NCI-H69 (cell line): ENCODE results near the gene HEATR5B.
"Not testable (repeated sequence)": the region's sequence is repeated elsewhere in the genome, so short reads cannot be mapped to it uniquely, and the experiment has no call there.

ENCODE experiments used
- DNase-seq: peaks from one replicate; lab custom pipeline; 2025; lab: John Stamatoyannopoulos, UW

The HEATR5B gene

GRCh38 chr2:36981911-36982310 lies 102.3 kb downstream of the HEATR5B start:
- no peak for DNase-seq

- DNase-seq = not testable (repeated sequence)
These were observed 105.2 kb downstream of the HEATR5B start for GRCh38 chr2:36979007-36979406.

GRCh38 chr2:36976065-36976464 lies 108.1 kb downstream of the HEATR5B start:
- no peak for DNase-seq

GRCh38 chr2:36975306-36975705 lies 108.9 kb downstream of the HEATR5B start:
- DNase-seq = no peak

GRCh38 chr2:36973320-36973719 lies 110.9 kb downstream of the HEATR5B start:
- no peak for DNase-seq

GRCh38 chr2:36971990-36972389 lies 112.2 kb downstream of the HEATR5B start:
- DNase-seq = no peak

GRCh38 chr2:36967236-36967876 lies 116.8 kb downstream of the HEATR5B start:
- peak; percentile 60 for DNase-seq

GRCh38 chr2:36966370-36967235 lies 117.6 kb downstream of the HEATR5B start, which contains the start of gene STRN:
Gene STRN, minus strand, starts transcription at chr2:36966536. Its CDS starts 73 bp downstream, at chr2:36966463.
- peak; percentile 95 for DNase-seq

GRCh38 chr2:36965751-36966369 lies 118.3 kb downstream of the HEATR5B start:
- DNase-seq = peak; percentile 70

- DNase-seq = no peak
These were observed 119.0 kb downstream of the HEATR5B start for GRCh38 chr2:36965206-36965605.

- DNase-seq = no peak
These were observed 119.6 kb downstream of the HEATR5B start for GRCh38 chr2:36964496-36965058.

- DNase-seq = no peak
These were observed 120.4 kb downstream of the HEATR5B start for GRCh38 chr2:36963734-36964133.

- no peak for DNase-seq
These were observed 121.1 kb downstream of the HEATR5B start for GRCh38 chr2:36963106-36963505.

GRCh38 chr2:36960773-36961172 lies 123.4 kb downstream of the HEATR5B start:
- DNase-seq = no peak

GRCh38 chr2:36960005-36960675 lies 124.0 kb downstream of the HEATR5B start:
- no peak for DNase-seq

- DNase-seq = no peak
These were observed 129.1 kb downstream of the HEATR5B start for GRCh38 chr2:36954977-36955607.

- DNase-seq = peak; percentile 7
These were observed 131.4 kb downstream of the HEATR5B start for GRCh38 chr2:36952748-36953197.

GRCh38 chr2:36951574-36951973 lies 132.6 kb downstream of the HEATR5B start:
- DNase-seq = no peak

- peak; percentile 2 for DNase-seq
These were observed 133.1 kb downstream of the HEATR5B start for GRCh38 chr2:36951027-36951518.

GRCh38 chr2:36949845-36950244 lies 134.3 kb downstream of the HEATR5B start:
- DNase-seq = no peak

- not testable (repeated sequence) for DNase-seq
These were observed 138.9 kb downstream of the HEATR5B start for GRCh38 chr2:36945240-36945639.
